ENCODE results near the gene GNAT3.

GNAT3 gene

GRCh38 chr7:80511964-80512363 lies at the start of gene GNAT3:
GNAT3 (minus strand) TSS chr7:80512064; CDS start chr7:80511926, 138 bp downstream.
- TF ChIP-seq CTCF (IDR thresholded peaks at IDR 0.05; ENCODE audit: low read depth, low read length) = no peak
- DNase-seq (ENCODE audit: extremely low read depth, low read depth) = no peak

- no peak for DNase-seq (ENCODE audit: extremely low read depth, low read depth)
- no peak for TF ChIP-seq CTCF (IDR thresholded peaks at IDR 0.05; ENCODE audit: low read depth, low read length)
These were observed 46.3 kb upstream of the GNAT3 start for GRCh38 chr7:80558116-80558515.

GRCh38 chr7:80552031-80552694 lies 40.3 kb upstream of the GNAT3 start:
- no peak for TF ChIP-seq CTCF (IDR thresholded peaks at IDR 0.05; ENCODE audit: low read depth, low read length)
- DNase-seq (ENCODE audit: extremely low read depth, low read depth) = no peak

GRCh38 chr7:80550005-80550404 lies 38.1 kb upstream of the GNAT3 start:
- no peak for DNase-seq (ENCODE audit: extremely low read depth, low read depth)
- TF ChIP-seq CTCF (IDR thresholded peaks at IDR 0.05; ENCODE audit: low read depth, low read length) = no peak

GRCh38 chr7:80548840-80549530 lies 37.1 kb upstream of the GNAT3 start:
- no peak for TF ChIP-seq CTCF (IDR thresholded peaks at IDR 0.05; ENCODE audit: low read depth, low read length)
- no peak for DNase-seq (ENCODE audit: extremely low read depth, low read depth)

GRCh38 chr7:80542398-80542797 lies 30.5 kb upstream of the GNAT3 start:
- DNase-seq (ENCODE audit: extremely low read depth, low read depth) = peak; percentile 55
- TF ChIP-seq CTCF (IDR thresholded peaks at IDR 0.05; ENCODE audit: low read depth, low read length) = no peak

GRCh38 chr7:80540836-80541235 lies 29.0 kb upstream of the GNAT3 start:
- DNase-seq (ENCODE audit: extremely low read depth, low read depth) = no peak

More at GRCh38 chr7:80540836-80541235, 29.0 kb upstream of the GNAT3 start:
- no peak for TF ChIP-seq CTCF (IDR thresholded peaks at IDR 0.05; ENCODE audit: low read depth, low read length)
